Measurements from ENCODE around the gene FBRS.
A peak's percentile ranks its signal among the peaks of the same experiment; 100 is the strongest.
"Not testable (repeated sequence)": the region's sequence is repeated elsewhere in the genome, so short reads cannot be mapped to it uniquely, and the experiment has no call there.

The FBRS gene

GRCh38 chr16:30657866-30658730, at the start of gene FBRS:
Gene FBRS (plus strand): TSS chr16:30658431. CDS start chr16:30659519, 1,088 bp downstream.
- FAIRE-seq (peak; percentile 100), DNase-seq (ENCODE audit: extremely low spot score, insufficient read length, low read depth) (peak; percentile 78)

- peak; percentile 26 for DNase-seq (ENCODE audit: extremely low spot score, insufficient read length, low read depth)
Measured at GRCh38 chr16:30609002-30609925, 49.0 kb upstream of the FBRS start.

GRCh38 chr16:30609926-30610839, 48.0 kb upstream of the FBRS start, which contains the start of gene ZNF689:
Gene ZNF689 (minus strand): TSS chr16:30610389. CDS start chr16:30610041, 348 bp downstream.
- DNase-seq (ENCODE audit: extremely low spot score, insufficient read length, low read depth) (peak; percentile 86), FAIRE-seq (peak; percentile 95)

More at GRCh38 chr16:30609002-30609925, 49.0 kb upstream of the FBRS start:
- FAIRE-seq = no peak

- DNase-seq (ENCODE audit: extremely low spot score, insufficient read length, low read depth) = peak; percentile 15
- no peak for FAIRE-seq
Measured at GRCh38 chr16:30615358-30616091, 42.7 kb upstream of the FBRS start.

- FAIRE-seq = no peak
- DNase-seq (ENCODE audit: extremely low spot score, insufficient read length, low read depth) = no peak
Measured at GRCh38 chr16:30619202-30619601, 39.0 kb upstream of the FBRS start.

- FAIRE-seq = no peak
- no peak for DNase-seq (ENCODE audit: extremely low spot score, insufficient read length, low read depth)
Measured at GRCh38 chr16:30619638-30620037, 38.6 kb upstream of the FBRS start.

GRCh38 chr16:30620169-30620568, 38.1 kb upstream of the FBRS start:
- FAIRE-seq = no peak
- DNase-seq (ENCODE audit: extremely low spot score, insufficient read length, low read depth) = no peak

- DNase-seq (ENCODE audit: extremely low spot score, insufficient read length, low read depth) = no peak
- no peak for FAIRE-seq
Measured at GRCh38 chr16:30621765-30622164, 36.5 kb upstream of the FBRS start.

- DNase-seq (ENCODE audit: extremely low spot score, insufficient read length, low read depth) (no peak), FAIRE-seq (no peak)
Measured at GRCh38 chr16:30622455-30623032, 35.7 kb upstream of the FBRS start.

GRCh38 chr16:30623536-30624283, 34.5 kb upstream of the FBRS start:
- DNase-seq (ENCODE audit: extremely low spot score, insufficient read length, low read depth) (no peak), FAIRE-seq (no peak)

GRCh38 chr16:30626236-30626635, 32.0 kb upstream of the FBRS start:
- FAIRE-seq = no peak
- DNase-seq (ENCODE audit: extremely low spot score, insufficient read length, low read depth) = no peak

GRCh38 chr16:30628628-30629540, 29.3 kb upstream of the FBRS start:
- DNase-seq (ENCODE audit: extremely low spot score, insufficient read length, low read depth) = no peak
- peak; percentile 72 for FAIRE-seq

GRCh38 chr16:30632454-30632853, 25.8 kb upstream of the FBRS start:
- not testable (repeated sequence) for FAIRE-seq

GRCh38 chr16:30633526-30633925, 24.7 kb upstream of the FBRS start:
- FAIRE-seq = no peak
- DNase-seq (ENCODE audit: extremely low spot score, insufficient read length, low read depth) = no peak

More at GRCh38 chr16:30632454-30632853, 25.8 kb upstream of the FBRS start:
- DNase-seq (ENCODE audit: extremely low spot score, insufficient read length, low read depth) = not testable (repeated sequence)

GRCh38 chr16:30636599-30636998, 21.6 kb upstream of the FBRS start:
- no peak for FAIRE-seq

GRCh38 chr16:30637139-30637538, 21.1 kb upstream of the FBRS start:
- not testable (repeated sequence) for FAIRE-seq

More at GRCh38 chr16:30636599-30636998, 21.6 kb upstream of the FBRS start:
- DNase-seq (ENCODE audit: extremely low spot score, insufficient read length, low read depth) = no peak

GRCh38 chr16:30637944-30638343, 20.3 kb upstream of the FBRS start:
- peak; percentile 80 for FAIRE-seq
- DNase-seq (ENCODE audit: extremely low spot score, insufficient read length, low read depth) = no peak

More at GRCh38 chr16:30637139-30637538, 21.1 kb upstream of the FBRS start:
- DNase-seq (ENCODE audit: extremely low spot score, insufficient read length, low read depth) = not testable (repeated sequence)

Data from GM18507 (cell line).